AG08395 (cell line): ENCODE results near the gene AHSA1.

Experiments
- DNase-seq: peaks from one replicate; pipeline ENCODE4 v3.0.0; 2012; ENCODE audit warnings: mixed read lengths, low spot score

The AHSA1 gene

DNA sequence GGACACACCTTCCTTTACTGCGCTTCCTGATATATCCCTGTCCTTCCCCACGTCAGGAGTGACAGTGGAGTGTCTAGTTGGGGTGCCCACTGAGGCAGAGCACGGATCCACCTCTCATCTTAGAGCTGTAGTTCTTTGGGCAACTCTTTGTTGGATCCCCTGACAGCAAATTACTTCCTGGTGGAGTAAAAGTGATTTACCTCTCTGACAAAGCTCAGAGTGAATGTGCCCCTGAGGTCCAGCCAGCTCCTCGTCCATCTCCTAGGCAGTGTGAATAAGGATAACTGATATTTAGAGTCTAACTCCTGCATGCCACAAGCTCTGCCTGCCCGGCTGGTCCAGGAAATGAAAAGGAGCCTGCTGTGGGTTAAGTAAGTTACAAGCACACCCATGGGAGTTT, 16.0 kb downstream of the AHSA1 start:
- DNase-seq, result no peak

DNA sequence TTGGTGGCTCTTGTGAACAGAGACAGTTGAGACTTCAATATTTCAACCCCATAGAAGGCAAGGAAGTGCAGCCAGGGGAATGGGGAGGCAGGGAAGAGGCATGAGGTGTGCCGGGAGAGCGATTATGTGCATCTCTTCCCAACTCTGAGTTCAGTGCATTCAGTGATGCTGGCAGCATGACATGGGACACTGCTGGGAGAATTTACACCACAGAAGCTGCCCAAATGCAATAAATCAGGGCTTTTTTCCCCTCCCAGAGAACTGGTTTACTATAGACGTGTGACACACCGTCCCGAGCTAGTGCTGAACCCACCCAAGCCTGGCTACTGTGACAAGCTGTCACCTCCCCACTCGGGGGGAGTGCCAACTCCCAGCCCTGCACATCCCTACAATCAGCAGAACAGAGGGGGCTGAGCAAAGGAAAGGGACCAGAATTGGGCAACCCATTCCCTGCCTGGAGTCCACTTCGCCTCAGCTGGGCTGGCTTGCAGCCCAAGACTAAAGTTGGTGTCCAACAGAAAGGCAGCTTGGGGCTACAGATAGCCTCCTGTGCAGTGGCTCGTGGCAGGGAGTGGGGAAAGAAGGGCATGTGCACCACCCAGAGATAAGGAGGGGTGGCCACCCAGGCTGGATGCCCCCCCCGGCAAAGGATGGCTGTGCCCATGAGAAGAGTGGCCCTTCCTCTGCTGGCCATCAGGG, 16.7 kb downstream of the AHSA1 start:
- no peak for DNase-seq

DNA sequence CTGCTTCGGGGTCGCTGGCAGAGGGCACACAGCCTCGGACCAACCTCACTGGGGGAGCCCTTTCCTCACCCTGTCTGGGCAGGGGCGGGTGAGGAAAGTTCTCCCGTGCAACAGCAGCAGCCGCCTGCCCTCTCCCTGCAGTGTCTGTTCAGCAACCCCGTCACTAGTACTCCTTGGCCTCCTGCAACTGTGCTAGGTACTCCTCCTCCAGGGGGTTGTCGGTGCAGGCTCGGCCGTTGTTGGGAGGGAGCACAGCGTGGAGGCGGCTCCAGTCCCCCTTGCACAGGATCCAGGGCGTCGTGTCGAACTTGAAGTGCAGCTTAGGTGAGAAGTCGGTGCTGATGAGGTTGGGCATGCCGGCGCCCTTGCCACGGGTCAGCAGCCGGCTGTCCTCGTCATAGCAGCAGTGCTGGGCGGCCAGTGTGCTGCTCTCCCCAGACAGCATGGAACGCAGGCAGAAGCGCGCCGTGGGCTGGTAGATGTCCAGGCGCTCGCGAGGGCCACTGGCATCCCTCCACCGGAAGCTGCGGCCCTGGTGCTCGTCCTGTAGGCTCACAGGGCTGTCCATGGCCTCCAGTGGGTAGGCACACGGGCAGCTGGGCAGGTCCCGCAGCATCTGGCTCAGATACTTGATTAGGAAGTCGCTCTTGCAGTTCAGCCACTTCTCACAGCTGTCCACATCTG, 17.7 kb downstream of the AHSA1 start:
- DNase-seq, result no peak

DNA sequence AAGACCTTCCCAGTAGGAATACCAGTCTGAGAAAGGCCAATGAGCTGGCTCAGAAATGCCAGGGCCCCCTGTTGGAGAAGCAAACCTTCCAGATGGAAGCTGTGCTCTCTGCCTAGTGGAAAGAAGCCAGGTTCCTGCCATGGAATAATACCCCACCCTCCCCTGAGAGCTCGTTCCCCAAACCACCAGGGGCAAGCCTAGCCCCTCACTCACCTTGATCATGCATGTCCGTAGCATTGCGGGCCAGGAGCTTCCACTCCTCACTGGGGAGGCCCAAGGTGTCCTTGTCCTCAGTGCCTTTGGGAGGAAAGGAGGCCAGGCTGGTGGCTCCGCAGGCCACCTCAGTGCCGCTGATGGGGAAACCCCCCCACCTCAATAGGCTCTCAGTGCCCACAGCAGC, 20.1 kb downstream of the AHSA1 start:
- DNase-seq, result no peak

DNA sequence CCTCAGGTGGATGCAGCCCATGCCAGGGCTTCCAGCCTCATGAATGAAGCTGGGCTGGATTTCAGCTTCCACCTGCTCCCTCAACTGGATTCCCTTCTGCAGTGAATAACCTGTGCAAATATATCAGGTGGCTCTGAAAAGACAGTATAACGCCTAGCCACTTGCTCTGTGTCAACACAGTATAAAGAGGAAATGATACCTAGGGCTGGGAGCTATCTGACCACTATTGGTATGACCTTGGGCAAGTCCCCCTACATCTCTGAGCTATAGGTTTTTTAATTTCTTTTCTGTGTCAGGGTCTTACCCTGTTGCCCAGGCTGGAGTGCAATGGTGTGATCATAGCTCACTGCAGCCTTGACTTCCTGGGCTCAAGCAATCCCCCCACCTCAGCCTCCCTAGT, 20.9 kb downstream of the AHSA1 start:
- DNase-seq, result no peak

DNA sequence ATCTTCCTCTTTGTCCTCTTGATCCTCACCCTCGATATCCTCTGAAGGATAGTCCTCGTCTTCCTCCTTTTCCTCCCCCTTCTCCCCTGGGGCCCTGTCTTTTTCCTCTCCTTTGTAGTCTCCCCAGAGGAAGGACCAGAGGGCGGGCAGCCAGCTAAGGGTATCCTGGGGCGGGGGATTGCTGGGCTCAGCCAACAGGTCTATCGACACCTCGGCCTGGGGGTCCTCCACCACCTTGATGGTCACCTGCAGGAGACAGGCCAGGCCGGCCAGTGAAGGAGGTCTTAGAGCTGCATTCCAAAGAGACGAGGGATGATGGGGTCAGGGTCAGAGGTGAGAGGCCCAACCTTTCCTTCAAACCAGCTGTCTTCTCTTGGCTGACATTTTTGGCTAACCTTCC, 24.5 kb downstream of the AHSA1 start:
- DNase-seq, result no peak

DNA sequence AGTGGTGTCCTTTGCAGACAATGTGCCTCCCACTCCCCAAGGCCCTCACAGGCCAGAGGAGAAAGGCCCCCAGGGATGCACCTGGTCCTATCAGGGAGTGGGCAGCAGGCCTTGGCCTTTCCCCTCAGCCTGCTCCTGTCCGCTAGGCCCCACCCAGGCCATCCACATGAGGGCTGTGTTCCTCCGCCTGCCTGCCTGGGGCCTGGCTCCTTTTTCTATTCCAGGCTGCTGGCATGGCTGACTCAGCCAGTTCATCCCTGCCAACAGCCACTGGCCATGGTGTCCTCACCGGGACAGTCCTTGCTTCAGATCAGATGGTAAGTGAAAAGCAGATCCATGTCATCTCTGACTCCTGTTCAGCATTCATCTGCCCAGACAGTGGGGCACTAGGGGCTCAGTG, 27.4 kb downstream of the AHSA1 start:
- peak; percentile 60 for DNase-seq

DNA sequence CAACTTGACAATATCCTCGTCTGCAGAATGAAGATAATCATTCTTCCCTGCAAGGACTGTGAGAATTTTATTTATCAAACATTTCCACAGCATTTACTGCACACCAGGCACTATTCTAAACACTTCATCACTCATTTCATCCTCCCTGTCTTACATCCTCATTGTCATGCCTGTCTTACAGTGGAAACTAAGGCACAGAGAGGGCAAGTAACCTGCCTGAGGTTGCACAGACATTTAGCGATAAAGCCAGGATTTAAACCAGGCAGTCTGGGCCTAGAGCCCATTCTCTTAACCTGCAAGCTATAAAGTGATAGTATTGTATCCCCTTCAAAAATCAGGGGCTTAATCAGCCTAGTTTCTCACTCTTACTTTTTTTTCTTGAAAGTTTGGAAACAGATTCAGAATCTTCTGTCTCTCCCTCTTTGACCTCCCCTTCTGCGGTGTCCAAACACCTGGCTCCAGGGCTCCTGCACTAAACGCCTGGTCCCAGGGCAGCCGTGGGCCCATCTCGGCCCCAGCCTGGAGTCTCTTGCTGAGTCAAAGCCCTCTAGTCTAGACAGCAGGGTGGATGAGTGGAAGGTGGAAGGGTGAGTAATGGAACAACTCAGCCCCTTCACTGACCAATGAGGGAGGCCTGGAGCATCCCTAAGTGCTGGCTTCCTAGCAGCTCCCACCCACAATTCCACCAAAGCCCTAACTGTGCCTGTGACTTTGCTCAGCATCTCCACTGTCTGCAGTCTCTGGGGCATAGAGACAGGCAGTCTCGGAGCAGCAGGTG, 28.2 kb downstream of the AHSA1 start:
- peak; percentile 84 for DNase-seq

DNA sequence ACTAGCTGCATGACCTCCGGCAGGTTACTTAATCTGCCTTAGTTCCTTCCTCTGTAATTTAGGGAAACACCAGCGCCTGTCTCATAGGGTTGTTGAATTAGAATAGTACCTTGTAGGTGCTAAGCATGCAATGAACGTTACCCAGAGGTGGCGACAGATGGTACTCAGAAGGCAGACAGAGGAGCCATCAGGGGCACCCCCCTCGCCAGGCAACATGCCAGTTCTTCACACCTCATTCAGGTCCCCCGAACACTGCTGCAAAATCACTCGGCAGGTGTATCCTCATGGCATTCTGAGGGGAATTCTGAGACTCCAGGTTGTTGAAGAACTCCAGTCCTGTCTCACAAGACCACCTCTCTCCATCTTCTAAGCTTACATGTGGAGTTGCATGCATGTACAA, 30.7 kb downstream of the AHSA1 start:
- DNase-seq, result no peak

DNA sequence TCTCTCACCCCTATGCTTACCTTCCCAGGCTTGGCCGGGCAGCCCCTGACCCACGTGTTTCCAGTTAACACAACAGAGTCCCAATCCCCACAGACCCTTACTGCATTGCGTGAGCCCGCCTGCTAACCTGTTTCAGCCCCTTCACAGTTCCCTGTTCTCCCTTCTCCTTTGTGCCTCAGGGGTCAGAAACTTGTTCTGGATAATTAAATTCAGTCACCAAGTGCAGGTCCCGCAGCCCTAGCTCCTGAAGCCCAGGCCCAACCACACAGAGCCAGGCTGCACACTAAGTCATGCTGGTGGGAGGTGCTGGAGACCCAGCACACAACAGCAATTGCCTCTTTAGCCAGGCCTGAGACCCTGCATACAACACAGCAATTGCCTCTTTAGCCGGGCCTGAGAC, 31.1 kb downstream of the AHSA1 start:
- DNase-seq, result no peak

DNA sequence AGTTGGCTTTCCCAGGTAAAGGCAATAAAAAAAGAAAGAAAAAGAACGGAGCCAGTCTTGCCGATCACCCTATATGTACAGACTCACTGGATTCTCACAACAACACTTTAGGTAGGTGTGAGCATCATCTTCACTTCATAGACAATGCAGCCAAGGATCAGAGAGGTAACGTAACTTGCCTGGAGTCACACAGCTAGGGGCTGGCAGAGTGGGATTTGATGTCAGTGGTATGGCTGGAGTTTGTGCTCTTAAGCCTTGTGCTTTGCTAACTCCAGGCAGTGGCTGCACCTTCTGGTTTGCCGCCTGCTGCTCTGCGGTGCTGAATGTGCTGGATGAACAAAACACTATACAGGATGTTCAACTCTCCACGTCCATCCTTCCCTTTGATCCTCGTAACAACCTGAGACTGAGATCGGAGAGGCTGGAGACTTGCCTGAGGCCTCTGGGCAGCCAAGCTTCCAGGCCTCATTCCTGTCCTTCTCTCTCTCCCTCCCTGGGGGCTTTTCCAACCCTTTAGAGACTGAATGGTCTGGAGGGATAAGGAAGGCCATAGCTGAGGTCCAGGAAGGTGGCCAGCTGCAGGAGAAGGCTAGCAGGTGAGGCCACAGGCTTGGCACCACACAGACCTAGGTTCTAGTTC, 32.6 kb downstream of the AHSA1 start:
- no peak for DNase-seq

DNA sequence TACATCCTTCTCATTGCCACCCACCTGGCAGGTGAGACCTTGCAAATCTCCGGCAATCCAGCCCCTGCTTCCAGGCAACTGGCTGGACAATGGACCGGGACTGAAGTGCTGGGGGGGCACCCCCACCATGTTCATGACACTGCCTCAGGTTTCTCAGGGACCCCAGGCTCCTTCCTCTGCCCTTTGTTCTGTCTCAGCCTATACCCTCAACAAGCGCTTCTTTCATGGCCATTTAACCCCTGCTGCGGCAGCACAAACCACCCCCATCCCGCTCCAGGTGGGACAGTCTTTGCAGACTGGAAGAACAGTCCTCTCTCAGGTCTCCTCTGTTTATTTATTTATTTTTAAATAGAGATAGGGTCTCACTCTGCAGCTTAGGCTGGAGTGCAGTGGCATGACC, 33.2 kb downstream of the AHSA1 start:
- DNase-seq, result no peak

DNA sequence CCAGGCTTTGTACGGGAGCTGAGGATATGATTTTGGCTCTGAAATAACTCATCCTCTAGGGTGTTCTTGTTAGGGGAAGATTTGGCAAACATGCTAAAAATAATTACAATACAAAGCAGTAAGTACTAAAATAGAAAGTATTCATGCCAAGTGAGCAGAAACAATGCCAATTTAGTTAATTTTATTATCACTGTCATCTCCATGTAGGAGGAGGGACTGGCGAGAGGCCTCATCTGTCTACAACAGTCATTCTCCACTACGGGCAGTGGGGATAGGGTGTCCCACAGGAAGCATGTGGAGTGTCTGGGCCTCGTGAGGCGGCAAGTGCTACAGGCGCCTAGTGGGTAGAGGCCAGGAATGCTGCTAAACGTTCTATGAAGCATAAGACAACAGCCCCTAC, 37.4 kb downstream of the AHSA1 start:
- no peak for DNase-seq

DNA sequence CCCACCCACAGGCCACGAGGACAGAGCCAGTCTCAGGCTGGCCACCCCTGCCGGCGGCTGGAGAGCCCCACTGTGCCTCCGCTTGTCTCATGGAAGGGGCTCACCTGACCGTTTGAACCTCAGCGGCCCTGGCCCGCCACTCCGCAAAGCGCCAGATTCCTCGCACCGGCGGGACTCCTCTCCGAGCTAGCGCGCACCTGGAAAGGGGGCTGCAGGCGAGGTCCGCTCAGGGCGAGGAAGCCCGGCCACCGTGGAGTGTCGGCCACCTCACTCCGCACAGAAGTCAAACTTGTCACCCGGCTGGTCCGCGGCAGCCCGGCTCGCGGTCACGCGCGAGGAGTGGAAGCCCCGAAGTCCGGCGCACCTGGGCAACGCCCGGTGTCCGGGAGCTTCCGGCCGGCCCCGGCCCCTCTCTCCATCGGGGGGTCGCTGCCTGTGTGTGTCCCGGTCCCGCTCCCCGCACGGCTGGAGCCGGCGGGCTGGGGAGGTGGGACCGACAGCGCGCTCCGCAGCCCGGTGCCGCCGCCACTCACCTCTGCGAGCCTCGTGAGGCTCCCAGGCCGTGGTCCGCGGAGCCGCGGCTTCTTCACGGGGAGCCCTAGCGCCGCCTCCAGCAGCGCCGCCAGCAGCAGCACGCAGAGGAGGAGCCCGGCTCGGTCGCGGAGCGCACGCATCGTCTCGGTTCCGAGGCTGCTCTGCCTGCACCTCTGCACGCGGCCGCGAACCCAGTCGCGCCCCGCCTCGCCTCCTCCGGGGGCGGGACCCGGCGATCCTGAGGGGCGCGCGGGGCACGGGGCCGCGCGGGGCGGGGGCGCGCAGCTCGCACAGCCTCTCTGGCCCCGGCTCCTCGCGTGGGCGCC, 40.5 kb downstream of the AHSA1 start, which contains the start of gene ISM2:
Gene ISM2 (minus strand): TSS at position 697 of the 860 bp plus-strand sequence. CDS start 23 bp downstream, at position 674.
- DNase-seq, result peak; percentile 65

DNA sequence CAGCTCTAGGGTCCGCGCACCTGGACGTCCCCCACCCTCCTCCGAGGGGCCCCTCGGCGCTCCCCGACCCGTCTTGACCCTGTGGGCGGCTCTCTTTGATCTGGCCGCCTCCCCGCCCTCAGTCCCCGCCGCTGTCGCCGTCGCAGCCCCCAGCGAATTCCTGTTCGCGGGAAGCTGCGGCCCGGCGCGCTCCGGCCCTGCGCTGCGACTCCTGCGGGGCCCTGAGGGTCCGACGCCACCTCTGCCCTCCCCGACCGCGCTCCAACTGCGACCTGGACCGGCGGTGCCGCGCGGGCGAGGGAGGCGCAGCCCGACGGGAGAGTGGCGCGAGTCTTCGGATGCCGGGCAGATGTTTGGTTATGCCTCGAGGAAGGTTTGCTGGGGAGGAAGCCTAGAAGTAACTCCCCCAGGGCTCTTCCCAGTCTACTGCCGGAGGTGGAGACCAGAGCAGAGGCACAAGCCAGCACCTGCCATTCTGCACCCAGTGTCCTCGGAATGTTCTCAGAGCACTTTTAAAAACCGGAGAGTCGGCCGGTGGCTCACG, 41.2 kb downstream of the AHSA1 start:
- DNase-seq, result peak; percentile 15

DNA sequence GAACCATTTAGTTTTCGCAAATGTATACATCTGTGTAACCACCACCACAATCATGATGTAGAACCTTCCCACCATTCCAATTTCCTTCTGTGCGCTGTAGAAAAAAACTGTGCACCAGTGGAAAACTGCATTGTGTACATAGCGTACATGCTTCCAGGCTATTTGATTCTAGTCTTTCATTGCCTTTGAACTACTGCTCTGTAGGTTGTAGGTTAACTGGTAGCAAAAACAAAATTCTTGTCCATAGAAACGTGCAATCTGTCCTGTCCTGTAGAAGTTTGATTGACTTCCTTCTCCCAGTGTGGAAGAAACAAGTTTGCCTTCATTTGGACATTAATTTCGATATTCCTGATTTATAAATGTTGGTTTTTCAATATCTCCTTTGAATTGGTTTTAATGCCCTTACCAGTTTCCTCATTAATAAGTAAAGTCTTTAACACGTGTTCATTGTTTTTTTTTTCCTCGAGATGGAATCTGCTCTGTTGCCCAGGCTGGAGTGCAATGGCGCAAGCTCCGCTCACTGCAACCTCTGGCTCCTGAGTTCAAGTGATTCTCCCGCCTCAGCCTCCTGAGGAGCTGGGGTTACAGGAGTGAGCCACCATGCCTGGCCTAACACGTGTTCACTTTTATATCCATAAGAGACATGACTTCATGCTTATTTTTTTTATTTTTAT, 44.4 kb downstream of the AHSA1 start:
- DNase-seq, result no peak

DNA sequence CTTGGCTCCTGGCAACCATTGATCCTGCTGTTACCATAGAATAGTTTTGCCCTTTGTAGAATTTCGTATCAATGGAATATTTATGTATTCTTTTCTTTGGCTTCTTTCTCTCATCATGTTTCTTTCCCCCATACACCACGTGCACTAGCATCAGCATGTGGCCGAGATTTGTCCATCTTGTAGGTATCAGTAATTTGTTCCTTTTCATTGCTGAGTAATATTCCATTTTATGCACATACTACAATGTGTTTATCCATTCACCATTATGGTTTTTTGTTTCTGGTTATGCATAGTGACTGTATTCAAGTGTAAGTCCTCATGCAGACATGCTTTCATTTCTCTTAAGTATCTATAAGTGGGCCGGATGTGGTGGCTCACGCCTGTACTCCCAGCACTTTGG, 45.2 kb downstream of the AHSA1 start:
- DNase-seq, result no peak

DNA sequence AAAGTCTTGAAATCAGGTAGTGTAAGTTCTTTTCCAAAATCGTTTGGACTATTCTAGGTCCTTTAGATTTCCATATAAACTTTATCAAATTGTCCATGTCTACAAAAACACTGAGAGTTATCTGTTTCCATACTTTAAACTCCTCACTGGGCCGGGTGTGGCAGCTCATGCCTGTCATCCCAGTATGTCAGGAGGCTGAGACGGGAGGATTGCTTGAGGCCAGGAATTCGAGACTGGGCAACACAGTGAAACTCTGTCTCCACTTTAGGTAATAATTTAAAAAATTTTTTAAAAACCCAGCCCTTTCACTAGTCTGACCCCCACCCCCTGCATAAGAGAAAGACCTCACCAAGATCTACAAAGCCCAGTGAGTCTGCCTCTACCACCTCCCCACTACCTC, 47.1 kb downstream of the AHSA1 start:
- DNase-seq, result no peak

DNA sequence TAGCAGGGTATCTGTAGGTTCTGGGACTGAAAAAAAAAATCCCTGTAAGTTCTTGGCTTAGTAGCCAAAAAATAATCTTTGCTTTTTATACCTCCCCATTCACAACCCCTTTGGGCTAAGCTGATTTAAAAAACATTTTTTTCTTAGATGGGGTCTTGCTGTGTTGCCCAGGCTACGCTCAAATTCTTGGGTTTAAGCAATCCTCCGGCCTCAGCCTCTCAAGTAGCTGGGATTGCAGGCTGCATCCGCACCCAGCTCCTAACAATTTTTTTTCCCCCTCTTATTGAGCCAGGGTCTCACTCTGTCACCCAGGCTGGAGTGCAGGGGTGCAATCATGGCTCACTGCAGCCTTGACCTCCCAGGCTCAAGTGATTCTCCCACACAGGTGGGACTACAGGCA, 49.9 kb downstream of the AHSA1 start:
- no peak for DNase-seq

DNA sequence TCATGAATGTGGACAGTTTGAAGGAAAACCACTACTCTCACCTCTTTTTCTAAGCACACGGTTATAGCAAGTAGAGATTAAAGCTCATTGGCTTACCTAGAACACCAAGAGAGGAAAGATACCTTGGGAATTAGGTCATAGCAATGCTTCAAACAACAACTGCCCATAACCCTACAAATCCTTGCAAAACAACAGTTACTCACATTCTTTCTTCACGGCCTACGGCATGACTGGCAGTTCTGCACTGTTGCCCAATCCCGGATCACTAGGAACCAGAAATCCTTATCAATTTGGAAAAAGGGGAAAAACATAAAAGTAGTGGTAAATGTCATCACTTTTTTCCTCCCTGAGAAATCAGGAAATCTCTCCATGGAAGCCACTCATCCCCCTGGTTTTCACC, 50.4 kb downstream of the AHSA1 start:
- DNase-seq, result no peak

DNA sequence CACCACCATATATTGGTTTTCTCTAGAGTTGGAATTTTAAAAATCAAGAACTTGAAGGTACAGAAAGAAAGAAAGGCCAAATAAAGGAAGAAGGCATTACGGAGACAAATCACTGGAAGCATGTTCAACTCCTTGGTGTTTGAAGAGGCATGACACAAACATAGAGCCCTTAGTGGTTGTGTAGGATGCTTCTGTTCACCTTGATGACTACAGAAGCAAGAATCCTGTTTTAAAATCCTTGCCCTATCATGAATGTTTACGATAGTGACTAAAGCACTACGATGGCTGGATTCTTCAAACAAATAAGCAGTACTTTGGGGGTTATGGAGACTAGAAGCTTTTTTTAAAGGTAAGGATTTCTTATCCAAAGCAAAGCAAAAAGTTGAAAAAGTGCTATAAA, 51.0 kb downstream of the AHSA1 start:
- DNase-seq, result no peak
